ENCODE results near the gene ATP8A1.

DNA sequence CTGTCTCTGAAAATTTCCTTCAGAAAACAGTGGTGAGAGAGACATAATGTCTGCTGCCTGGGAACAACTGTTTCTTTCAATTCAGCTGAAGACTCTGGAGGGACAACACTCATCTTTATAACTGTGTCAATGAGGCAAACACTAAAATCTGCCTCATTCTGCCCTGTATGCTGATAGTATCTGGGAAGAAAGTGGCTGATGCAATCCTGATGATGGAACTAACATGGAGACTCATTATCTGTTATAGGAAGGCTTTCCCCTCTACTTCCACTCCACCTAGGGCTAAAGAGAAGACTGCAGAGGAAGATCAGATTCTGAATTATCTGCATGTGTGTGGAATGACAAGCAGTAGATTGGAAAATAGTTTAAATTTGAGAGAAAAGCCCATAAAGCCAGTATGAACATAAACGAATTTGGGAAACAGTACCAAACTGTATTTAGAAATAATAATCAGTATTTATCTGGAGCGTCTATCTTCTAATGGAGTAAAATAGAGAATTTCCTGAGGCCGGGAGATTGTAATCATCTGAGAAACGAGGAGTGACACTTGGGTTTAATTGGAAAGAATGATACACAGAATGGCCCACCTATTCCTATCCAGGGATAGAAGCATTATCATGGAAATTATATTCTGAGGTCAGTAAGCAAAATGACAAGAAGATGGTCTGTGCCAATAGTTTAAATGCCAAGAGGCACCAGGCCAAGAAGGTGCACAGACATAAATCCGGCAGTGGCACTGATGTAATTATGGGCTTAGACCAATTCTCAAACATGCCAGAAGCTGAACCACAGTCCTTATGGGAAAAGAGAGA lies 174.2 kb downstream of the ATP8A1 start:
- no peak for TF ChIP-seq CTCF (conservative IDR thresholded peaks at IDR 0.05; ENCODE audit: low read depth, low read length)
- no peak for TF ChIP-seq BHLHE40 (IDR thresholded peaks at IDR 0.05; ENCODE audit: low read depth, low read length)
- TF ChIP-seq POLR2A (IDR thresholded peaks at IDR 0.05; ENCODE audit: low read depth, low read length), result no peak
- TF ChIP-seq MAFK (IDR thresholded peaks at IDR 0.05; ENCODE audit: low read depth, low read length), result no peak
- TF ChIP-seq CEBPB (IDR thresholded peaks at IDR 0.05; ENCODE audit: low read depth, low read length), result no peak
- no peak for TF ChIP-seq MXI1 (IDR thresholded peaks at IDR 0.05; ENCODE audit: borderline replicate concordance, low read depth, low read length)

All from IMR-90 (cell line).